ENCODE data around the gene EIF3F.

- no peak for TF ChIP-seq MEF2D (CRISPR knock-in tag; IDR thresholded peaks at IDR 0.05)
- no peak for TF ChIP-seq RBAK (CRISPR knock-in tag; IDR thresholded peaks at IDR 0.05)
- no peak for TF ChIP-seq ZNF282 (IDR thresholded peaks at IDR 0.05; ENCODE audit: partially characterized antibody)
- TF ChIP-seq TGIF2 (CRISPR knock-in tag; IDR thresholded peaks at IDR 0.05): no peak
- no peak for TF ChIP-seq AGO2 (optimal IDR thresholded peaks at IDR 0.05; ENCODE audit: low read depth, low read length)
- TF ChIP-seq GTF2F1 (IDR thresholded peaks at IDR 0.05; ENCODE audit: low read length): no peak
- TF ChIP-seq CHD2 (IDR thresholded peaks at IDR 0.05; ENCODE audit: low read depth, low read length): no peak
- TF ChIP-seq EP300 (IDR thresholded peaks at IDR 0.05; ENCODE audit: low read depth in 2 of 2, low read length in 2 of 2): no peak
- TF ChIP-seq EP300 (CRISPR knock-in tag; IDR thresholded peaks at IDR 0.05; ENCODE audit: borderline replicate concordance): no peak
- no peak for TF ChIP-seq RAD21 (CRISPR knock-in tag; IDR thresholded peaks at IDR 0.05)
- TF ChIP-seq POLR2A (IDR thresholded peaks at IDR 0.05; ENCODE audit: insufficient read depth in 1 of 2, low read depth in 2 of 2, low read length in 2 of 2): no peak
- no peak for TF ChIP-seq MEIS1 (CRISPR knock-in tag; IDR thresholded peaks at IDR 0.05; ENCODE audit: borderline replicate concordance)
- TF ChIP-seq, protein P1, sequence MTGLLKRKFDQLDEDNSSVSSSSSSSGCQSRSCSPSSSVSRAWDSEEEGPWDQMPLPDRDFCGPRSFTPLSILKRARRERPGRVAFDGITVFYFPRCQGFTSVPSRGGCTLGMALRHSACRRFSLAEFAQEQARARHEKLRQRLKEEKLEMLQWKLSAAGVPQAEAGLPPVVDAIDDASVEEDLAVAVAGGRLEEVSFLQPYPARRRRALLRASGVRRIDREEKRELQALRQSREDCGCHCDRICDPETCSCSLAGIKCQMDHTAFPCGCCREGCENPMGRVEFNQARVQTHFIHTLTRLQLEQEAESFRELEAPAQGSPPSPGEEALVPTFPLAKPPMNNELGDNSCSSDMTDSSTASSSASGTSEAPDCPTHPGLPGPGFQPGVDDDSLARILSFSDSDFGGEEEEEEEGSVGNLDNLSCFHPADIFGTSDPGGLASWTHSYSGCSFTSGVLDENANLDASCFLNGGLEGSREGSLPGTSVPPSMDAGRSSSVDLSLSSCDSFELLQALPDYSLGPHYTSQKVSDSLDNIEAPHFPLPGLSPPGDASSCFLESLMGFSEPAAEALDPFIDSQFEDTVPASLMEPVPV (CRISPR knock-in tag; IDR thresholded peaks at IDR 0.05): no peak
- no peak for TF ChIP-seq ZBTB7A (CRISPR knock-in tag; IDR thresholded peaks at IDR 0.05)
- no peak for TF ChIP-seq SIN3A (IDR thresholded peaks at IDR 0.05; ENCODE audit: borderline replicate concordance, low read depth, low read length)
Measured at GRCh38 chr11:8003187-8003586, 16.1 kb downstream of the EIF3F start.

All from HepG2 (cell line).